GM18861 (cell line): Measurements from ENCODE around the gene MRPL17.
"Not testable (repeated sequence)": the region's sequence is repeated elsewhere in the genome, so short reads cannot be mapped to it uniquely, and the experiment has no call there.

Experiments
- ATAC-seq: cut with Tn5 transposase; IDR thresholded peaks from one replicate; pipeline ENCODE4 v1.9.1; 2021; ENCODE audit not compliant: unreplicated experiment

MRPL17 gene

DNA sequence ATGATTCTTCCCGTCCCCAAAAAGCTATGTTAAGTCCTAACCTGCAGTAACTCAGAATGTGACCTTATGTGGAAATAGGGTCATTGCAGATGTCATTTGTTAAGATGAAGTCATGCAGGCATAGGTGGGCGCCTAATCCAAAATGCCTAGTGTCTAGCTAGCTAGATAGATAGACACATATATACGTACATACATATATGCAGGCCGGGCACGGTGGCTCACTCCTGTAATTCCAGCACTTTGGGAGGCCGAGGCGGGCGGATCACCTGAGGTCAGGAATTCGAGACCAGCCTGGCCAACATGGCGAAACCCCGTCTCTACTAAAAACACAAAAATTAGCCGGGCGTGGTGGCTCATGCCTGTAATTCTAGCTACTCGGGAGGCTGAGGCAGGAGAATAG is 928 bp upstream of the MRPL17 start:
- not testable (repeated sequence) for ATAC-seq

DNA sequence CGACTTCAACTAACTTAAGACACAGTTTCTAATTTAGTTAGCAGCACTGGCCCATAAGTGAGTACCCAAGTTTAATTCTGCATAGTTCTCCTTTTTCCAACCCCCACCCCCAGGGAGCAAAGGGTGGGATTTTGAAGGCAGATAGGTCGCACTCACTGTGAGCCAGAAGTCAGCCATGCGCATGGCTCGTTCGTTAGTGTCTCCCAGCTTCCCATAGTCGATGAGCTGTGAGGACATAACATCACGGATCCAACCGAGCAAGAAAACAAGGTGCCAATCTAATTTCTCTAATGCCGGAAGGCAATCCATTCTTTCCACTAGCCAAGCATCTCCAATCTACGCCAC is 577 bp downstream of the MRPL17 start:
- no peak for ATAC-seq

DNA sequence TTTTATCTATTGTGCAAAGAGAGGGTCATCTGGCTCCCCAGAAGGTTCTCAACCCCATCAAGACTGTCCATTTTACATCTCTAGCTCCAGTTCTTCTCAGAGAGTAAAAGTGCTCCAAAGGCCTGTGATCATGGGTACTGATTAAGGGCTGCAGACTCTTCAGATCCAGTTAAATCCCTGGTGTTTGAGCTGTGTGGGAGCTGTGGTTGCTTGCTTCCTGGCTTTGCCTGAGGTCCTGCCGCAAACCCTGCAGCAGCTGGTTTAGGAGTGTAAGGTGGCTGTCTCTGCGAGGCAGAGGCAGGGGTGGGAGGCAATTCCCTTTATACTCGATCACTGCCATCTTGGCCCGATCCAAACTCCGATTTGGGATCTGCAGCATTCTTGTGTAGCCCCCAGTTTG is 1.2 kb downstream of the MRPL17 start:
- ATAC-seq, result no peak

DNA sequence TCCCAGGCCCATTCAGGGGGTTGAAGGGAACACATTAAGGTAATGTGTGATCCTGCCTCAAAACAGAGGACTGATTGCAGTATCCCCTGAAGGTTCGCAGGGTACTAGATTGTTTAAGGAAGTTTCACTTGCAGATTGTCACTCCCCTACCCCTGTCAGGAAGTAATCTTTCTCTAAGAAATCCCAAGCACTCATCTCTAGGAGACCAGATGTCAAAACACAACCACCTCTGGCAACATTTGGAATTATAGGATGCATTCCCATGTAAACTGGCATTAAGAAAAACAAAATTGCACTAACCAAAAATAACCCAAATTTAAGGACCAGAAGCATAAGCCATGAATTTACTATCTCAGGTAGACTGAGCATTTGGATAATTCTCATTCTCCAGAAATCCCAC is 1.6 kb downstream of the MRPL17 start:
- ATAC-seq, result no peak

DNA sequence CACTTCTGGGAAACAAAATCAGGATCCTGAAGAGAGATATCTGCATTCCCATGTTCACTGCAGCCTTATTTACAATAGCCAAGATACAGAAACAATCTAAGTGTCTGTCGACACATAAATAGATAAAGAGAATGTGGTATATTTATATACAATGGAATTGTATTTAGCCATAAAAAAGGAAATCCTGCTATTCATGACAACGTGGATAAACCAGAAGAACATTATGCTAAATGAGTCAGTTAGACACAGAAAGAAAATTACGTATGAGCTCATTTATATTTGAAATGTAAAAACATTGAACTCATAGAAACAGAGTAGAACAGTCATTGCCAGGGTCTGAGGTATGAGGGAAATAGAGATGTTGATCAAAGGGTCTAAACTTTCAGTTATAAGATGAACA is 6.1 kb downstream of the MRPL17 start:
- ATAC-seq, result no peak

DNA sequence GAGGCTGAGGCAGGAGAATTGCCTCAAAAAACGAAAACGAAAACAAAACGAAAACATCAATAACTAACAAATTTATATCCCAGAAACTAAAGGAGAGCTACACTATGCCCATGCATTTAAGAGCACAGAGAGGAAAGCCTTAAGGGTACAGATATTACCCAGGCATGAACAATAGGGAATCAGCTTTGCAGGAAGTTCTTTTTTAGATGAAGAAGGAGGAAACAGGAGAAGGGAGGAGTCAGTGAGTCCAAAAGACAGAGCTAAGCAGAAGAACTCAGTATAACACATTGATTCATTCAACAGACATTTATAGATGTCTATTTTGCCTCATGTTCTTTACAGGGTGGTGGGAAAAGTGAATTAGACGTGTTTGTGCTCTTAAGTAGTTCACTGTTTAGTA is 8.3 kb downstream of the MRPL17 start:
- ATAC-seq, result no peak

DNA sequence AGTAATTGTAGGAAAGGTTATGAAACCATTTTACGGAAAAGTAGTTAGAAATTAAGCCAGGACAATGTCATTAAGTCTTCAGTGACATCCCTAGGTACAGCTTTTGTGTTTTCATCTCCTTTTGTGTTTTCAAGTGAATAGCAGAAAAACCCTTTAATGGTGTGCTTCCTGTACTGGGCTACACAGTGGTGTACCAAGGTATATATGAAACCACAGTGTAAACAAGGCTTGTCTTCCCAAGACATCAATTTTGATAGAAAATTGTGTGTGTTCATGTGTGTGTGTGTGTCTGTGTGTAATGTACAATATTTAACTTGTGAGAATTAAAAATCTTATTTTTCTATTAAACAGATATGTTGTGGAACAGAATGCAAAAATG is 8.9 kb downstream of the MRPL17 start:
- ATAC-seq, result no peak

DNA sequence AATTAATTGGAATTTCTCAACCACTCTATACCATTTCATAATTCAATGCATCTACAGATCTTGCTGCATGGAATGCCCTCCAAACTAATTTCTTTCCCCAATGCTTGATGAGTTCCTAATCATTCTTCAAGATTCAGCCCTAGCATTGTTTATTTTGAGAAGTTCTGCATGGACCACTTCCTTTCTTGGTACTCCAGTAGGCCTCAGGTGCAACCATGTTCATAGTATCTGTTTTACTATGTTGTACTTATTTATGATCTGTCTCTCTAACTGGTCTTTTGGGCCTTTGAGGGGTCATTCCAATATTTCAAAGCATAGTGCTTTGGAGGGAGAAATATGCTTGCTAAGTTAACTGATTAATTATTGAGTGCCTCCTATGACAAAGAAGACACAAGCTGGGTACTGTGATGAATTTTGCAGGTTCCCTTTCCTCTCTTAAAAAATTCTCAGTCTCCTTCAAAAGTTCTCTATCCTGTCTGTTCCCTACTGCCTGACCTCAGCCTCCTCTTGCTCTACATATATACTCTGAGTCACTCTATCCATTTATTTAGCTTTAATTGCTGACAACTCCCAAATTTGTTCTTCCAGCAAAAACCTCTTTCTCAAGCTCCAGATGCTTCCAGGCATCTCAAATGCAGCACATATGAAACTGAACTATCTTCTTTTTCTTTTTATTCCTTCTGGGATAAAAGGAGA is 9.5 kb downstream of the MRPL17 start:
- no peak for ATAC-seq

DNA sequence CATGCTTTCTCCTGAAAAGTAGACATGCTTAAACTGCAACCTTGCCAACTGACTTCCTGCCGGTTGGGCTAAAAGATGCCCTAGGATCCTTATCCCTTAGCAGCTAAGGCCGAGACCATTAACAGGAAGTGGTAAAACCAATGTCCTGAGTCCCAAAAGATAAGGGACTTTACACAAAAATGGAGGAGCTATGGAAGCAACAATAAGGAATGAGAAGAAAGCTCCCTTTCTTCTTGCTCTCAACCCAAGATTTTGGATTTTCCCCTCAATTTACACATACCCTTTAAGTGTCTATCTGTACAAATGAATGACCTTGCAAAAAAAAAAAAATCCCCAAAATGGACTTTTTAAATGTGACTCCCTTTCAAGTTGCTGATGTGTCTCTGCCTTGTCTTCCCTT is 11.1 kb downstream of the MRPL17 start:
- ATAC-seq, result no peak

DNA sequence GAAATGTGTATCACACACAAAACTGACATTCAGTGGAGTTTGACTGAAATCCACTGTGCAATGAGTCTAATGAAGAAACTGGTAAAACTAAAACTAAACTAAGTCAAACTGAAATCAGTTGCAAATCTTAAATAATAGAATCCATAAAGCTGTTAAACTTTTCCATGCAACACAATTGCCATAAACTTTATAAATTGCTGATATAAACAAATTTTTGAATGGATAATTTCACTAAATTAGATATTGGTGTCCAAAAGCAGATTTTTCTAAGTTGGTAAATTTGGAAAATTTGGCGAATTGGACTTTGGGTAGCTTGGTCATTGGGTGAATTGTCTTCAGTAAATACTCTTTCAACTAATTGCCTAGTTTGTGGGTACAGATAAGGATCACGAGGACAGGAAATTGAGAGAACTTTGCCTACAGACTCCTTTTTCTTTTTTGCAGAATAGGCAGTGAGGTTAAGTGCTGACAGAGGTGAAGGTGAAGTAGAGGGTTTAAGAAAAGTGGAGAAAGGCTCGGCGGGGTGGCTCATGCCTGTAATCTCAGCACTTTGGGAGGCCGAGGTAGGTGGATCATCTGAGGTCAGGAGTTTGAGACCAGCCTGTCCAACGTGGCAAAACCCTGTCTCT is 12.8 kb downstream of the MRPL17 start:
- no peak for ATAC-seq

DNA sequence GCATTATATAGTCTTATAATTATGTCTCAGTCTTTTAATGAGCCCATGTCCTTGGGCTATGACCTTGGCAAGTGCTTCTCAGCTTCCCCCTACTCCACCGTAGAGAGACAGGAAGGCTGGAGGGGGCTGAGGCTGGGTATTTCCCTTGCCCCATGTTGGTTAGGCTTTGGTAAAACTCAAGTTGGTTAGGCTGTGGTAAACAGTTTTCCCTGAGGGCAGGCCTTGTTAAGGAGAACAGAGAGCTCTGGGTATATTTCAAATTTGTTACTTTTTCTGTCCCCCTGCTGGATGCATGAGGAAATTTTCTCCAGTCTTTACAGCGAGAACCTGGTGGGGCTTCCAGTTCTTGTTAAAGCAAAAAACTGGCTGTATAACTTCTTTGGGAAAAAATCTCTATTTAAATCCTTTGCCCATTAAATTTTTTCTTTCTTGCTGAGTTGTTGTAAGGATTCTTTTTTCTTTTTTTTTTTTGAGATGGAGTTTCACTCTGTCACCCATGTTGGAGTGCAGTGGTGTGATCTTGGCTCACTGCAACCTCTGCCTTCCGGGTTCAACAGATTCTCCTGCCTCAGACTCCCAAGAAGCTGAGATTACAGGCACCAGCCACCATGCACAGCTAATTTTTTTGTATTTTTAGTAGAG is 15.3 kb downstream of the MRPL17 start:
- ATAC-seq, result peak; percentile 69

DNA sequence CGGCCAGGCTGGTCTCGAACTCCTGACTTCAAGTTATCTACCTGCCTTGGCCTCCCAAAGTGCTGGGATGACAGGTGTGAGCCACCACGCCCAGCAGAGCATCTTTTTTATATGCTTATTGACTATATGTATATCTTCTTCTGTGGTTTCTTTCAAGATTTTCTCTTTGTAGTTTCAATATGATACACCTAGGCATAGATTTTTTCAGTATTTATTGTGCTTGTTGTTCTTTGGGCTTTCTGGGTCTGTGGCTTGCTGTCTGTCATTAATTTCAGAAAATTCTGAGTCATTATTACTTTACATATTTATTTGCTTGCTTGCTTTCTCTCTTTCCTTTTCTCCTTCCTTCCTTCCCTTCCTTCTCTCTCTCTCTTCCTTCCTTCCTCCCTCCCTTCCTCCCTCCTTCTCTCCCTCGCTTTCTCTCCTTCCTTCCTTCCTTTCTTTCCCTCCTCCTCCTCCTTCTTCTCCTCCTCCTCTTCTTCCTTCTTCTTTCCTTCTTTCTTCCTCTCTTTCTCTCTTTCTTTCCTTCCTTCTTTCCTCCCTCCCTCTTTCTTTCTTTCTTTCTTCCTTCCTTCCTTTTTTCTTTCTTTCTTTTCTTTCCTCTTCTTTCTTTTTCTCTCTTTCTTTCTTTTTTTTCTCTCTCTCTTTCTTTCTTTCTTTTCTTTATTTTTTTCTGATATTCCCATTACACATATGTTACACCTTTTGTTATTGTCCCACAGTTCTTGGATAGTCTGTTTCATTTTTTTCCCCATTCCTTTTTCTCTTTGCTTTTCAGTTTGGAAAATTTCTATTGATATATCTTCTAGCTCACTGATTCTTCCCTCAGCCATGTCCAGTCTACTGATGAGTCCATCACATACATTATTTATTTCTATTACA is 16.6 kb downstream of the MRPL17 start:
- no peak for ATAC-seq

DNA sequence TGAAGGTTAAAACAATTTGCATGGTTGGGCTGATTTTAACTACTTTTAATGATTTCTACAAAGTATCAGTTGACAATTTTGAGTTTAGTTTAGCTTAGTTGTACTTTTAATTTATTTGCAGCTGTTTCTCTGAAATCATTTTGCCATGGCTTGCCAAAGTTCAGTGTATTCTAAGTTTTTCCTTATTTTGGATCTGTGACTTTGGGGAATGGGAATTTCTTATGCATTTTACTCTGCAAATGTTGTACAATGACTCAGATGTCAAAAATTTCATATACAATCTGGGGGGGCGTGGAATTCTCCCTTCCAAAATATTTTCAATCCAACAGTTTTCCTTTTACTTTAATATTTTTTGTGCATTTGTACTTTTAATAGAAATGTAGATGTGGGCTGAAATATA is 18.6 kb downstream of the MRPL17 start:
- no peak for ATAC-seq

DNA sequence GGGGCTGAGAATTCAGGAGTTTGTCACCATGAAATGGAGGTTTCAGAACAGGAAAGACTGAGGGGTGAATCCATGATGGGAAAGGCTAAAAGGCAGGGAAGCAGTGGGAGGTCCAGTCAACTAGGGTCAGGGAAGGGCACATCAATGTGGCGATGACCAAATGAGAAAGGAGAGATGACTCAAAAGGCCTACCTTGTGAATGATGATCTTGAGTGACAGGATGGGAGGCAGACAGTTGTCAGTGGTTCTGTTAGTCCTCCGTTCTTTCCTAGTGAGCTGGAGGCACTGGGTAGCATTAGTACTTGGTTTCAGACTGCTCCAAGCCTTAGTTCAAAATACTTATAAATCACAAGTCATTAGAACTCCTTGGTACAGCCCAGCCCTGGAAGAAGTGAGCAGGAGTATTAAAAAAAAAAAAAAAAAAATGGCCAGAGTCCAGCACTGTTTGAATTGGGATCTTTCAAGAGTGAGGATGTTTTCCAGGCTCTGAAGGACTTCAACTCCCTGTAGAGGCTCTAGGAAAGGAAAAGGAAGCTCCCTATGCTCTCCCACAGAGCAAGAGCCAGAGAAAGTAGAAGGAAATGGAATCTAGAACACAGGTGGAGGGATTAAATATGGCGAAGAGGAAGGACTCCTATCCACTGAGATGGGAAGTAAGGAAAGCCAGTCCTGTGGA is 19.2 kb downstream of the MRPL17 start:
- ATAC-seq, result no peak

DNA sequence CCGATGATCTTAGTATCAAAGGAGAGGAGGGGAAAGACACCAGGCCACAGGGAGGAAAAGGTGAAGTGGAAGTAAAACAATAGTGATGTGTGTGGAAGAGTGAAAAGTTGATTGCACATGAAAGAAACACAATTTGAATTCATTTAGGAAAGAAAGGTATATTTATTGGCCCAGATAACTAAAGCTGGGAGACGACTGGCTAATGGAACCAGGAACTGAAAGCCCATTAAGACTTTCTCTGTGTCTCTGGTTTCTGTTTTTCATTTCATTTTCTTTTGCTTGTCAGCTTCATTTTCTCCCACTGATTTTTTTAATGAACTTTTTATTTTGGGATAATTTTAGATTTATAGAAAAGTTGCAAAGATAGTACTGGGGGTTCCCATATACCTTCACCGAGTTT is 22.4 kb downstream of the MRPL17 start:
- no peak for ATAC-seq

DNA sequence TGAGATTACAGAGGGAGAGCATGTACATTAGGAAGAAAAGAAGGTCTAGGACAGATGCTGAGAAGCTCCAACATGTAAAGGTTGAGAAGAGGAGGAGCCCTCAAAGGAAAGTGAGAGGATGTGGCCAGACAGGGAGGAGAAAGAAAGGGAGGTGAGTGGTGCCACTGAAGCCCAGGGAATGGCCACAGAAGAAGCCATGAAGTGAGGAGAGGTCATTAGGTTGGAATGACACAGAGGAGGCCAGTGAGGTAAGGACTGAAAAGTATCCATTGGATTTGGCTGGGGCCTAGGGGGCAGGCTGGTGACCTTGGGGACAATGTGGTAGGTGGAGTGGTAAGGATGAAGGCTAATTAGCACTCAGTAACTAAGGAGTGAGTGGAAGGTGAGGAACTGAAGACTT is 24.5 kb downstream of the MRPL17 start:
- ATAC-seq, result no peak

DNA sequence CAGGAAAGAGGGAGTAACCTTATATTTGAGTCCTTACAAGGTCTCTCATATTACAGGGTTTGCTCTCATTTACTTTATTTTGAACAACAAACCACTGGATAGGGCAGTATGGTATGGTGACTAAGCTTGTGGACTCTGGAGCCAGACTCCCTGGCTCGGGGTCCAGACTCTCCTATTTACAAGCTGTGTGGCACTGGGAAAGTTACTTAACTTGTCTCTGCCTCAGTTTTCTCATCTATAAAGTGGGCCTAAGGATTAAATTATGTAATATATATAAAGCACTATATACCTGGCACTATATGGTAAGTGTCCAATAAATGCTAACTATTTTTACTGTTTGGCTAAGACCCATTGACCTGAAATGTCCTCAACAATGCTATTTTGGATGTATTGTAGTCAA is 25.8 kb downstream of the MRPL17 start:
- ATAC-seq, result no peak

DNA sequence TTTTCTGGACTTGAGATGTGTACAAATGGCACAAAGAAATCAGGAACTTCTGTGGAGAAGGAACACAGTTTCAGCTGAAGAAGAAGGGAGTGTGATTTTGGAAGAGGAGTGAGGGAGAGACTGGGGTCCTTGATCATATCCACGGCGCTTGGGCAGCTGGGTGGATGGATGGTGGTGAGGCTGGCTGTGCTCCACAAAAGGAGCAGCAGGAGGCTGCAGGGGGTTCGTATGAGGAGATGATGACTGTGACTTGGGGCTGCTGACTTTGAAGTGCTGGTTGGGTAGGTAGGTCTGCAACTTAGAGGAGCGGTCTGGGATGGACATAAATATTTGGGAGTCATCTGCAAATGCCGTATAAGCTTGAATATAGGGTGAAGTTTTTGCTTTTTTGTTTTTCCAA is 26.2 kb downstream of the MRPL17 start:
- ATAC-seq, result no peak

DNA sequence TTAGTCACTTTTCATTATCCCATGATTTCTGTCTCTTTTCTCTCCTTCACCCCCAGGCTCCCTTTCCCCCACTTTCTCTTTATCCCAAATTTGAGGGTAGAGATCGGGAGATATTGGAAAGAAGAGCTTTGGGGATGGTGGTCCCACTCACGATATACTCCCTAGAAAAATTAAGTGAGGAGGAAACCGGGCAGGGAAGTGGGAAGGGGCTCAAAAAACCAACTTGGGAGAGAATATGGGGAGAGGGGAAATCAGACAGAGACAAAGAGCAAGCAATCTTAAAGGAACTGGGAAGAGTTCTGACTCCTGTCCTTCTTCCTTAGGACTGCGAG is 26.6 kb downstream of the MRPL17 start:
- no peak for ATAC-seq

DNA sequence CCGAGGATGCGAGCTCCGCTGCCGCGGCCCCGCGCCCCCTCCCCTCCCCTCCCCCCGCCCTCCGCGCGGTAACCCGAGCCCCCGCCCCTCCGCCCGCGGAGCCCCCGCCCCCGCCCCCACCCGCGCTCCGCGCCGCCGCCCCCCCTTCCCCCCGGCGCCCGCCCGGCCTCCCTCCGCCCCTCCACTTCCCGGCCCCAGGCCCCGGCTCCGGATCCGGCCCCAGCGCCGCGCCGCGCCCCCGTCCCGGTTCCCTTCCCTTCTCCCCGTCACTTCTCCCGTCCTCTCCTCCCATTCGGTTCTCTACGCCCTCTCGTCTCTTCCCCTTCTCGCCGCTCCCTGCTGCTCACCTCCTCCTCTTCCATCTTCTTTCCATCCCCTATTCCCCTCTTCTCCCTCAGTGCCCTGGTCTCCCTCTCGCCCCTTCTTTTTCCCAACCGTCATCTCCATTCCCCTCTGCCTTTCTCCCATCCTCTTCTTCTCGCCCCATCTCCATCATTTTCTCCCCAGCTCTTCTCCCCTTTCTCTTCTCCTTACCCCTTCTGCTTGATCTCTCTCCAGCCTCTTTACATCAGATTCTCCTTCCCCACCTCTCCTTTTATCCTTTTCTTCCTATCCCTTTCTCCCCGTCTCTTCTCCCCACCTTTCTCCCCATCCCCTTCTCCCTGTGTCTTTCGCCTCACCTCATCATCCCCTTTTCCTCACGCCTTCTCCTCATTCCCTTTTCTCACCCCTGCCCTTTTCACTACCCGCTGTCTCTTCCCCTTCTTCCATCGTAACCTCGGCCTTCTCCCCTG is 27.2 kb downstream of the MRPL17 start, which contains the start of gene DCHS1:
Gene DCHS1, minus strand, starts transcription at position 20 of the 794 bp plus-strand sequence. CDS start 14,196 bp downstream, outside the sequence.
- ATAC-seq, result no peak
